G401 (cell line): ENCODE measurements around the gene RNF223. TPM values are rescaled to one million over a fixed set of nuclear protein-coding genes. Genes with fewer than 3 reads are reported as not detected.
A peak's percentile ranks its signal among the peaks of the same experiment; 100 is the strongest.
"Not testable (repeated sequence)": the region's sequence is repeated elsewhere in the genome, so short reads cannot be mapped to it uniquely, and the experiment has no call there.

Experiments used
- DNase-seq: peaks from one replicate; pipeline ENCODE4 v3.0.0-alpha.2; 2015; ENCODE audit warnings: low spot score
- in situ Hi-C: cut with HindIII; loops from 2 replicates; pipeline ENCODE4 v1.10.0; 2016; ENCODE audit warnings: low sequenced_read_pairs, mixed read lengths
- total RNA-seq: library from RNA; depleted of rRNA; stranded (reverse); fragments of >200 nt; shearing (Covaris generic); gene quantifications from 2 replicates; pipeline ENCODE4 v1.2.3, GENCODE V29; 2014

The RNF223 gene
- total RNA-seq, 1 experiment from 2014 or later: 3.5 TPM

DNA sequence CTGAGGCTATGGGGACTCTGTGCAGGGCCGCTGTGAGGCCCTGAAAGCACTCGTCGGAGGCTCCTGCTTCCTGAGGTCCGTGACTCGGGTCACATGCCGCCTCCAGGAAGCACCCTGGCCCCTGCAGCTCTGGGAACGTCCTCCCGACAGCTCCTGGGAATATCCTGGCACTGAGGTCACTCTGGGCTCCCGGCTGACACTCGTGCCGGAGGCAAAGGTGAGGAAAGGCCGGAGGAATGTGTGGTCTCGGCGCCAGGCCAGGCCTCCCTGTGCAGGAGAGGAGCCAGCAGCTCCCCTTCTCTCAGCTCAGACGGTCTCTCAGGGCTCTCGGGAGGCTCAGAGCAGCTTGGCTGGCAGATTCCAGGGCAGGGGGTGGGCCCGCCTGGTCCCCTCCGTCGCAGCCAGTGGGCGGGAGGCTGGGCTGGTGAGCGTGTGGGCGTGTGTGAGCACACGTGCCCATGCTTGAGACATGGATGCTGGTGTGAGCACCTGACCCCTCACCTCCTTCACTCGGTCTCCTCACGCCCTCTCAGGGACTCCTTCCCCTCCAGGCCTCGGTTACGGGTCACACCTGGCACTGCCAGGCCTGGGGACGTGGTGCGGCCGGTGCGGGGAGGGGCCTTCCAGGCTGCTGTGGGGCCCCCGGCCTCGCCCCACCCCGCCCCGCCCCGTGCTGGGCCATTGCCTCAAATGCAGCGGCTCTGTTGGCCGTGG lies 5.5 kb upstream of the RNF223 start:
- in situ Hi-C loops: no loop called here
- DNase-seq: peak; percentile 66

DNA sequence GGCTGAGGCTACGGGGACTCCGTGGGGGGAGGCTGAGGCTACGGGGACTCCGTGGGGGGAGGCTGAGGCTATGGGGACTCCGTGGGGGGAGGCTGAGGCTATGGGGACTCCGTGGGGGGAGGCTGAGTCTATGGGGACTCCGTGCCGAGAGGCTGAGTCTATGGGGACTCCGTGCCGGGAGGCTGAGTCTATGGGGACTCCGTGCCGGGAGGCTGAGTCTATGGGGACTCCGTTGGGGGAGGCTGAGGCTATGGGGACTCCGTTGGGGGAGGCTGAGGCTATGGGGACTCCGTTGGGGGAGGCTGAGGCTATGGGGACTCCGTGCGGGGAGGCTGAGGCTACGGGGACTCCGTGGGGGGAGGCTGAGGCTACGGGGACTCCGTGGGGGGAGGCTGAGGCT lies 3.3 kb upstream of the RNF223 start:
- DNase-seq, in situ Hi-C loops: not testable (repeated sequence)

DNA sequence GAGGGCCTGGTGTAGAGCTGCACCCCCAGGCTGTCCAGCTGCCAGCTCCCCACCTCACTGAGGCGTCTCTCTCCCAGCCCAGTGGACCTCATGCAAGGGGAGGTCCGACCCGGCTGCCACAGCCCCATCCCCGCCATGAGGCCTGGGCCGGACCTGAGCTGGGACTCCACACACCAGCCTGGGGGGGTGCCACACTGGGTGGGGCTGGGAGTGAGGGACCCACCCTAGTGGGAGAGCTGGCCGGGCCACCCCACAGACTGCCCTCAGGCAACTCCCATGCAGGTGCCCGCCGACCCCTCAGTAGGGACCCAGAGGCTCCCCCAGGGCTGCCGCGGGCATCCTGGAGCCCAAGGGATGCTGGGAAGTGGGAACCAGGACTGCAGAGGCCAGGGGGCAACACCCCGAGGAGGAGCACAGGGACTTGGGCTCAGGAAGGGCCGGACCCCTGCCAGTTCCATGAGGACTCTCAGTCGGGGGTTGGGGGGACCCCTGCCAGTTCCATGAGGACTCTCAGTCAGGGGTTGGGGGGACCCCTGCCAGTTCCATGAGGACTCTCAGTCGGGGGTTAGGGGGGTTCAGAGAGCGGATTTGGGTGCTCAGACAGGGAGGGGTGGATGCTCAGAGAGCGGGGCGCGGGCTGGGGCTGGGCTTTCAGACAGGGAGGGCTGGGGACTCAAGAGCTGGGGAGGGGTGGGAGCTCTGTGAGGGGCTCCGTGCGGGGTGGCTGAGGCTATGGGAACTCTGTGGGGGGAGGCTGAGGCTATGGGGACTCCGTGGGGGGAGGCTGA lies 1.2 kb upstream of the RNF223 start:
- in situ Hi-C loops: no loop called here
- no peak for DNase-seq

DNA sequence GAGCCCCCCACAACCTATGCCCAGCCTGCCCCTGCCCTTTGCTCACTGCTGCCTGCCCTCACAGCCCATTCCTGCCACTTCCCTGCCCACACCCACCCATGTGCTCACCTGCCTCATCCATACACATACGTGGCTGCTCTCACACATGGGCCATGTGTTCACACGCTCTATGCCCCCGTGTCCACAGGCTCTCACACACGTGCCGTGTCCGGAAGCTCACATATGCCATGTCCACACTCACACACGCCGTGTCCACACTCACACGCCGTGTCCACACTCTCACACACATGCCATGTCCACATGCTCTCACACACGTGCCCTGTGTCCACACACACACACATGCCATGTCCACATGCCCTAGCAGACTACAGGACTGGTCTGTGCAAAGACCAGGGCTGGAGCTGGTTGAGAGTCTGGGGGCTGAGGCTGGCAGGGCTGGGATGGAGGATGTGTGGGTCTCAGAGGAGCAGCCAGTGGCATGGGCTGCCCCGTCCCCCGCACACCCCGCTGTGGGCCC lies 583 bp upstream of the RNF223 start:
- in situ Hi-C loops: no loop called here
- DNase-seq: no peak

DNA sequence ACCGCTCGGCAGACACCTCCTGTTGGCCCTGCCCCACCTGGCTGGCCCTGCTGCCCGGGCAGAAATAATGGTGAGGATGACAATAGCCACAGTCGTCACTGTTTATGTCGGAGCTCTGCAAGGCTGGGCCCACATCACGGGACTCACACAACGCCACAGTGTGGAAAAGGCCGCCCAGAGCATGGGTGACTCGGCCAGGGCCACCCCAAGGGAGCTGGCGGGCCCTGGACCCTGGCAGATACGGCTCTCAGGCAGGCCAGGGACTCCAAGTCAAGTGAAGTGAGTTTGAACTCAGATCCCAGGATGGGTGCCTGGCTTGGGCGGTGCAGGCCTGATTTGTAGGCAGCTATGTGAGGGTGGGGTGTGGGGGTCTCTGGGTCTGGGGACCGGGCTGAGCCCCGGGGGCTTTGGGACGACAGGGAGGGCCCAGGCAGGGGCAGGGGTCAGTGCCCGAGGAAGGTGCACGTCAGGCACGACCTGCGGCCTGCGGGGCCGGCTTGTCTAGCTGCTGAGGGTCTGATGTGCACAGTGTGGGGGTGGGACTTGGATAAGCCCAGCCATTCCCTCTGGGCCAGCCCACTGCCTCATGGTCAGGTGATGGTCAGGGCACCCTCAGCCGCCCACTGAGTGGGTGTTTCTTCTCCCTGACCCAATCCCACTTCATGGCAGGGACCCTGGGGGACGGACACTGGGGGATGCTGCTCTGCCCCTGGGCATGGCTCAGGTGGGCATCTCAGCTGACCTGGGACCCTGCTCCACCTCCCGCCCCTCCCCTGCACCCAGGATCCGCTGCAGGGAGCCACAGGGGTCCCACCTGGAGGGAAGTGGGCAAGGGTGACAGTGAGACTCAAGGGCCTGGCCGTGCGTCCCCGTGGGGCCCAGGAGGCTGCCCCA lies 1.0 kb downstream of the RNF223 start:
- in situ Hi-C loops: no loop called here
- DNase-seq: no peak

DNA sequence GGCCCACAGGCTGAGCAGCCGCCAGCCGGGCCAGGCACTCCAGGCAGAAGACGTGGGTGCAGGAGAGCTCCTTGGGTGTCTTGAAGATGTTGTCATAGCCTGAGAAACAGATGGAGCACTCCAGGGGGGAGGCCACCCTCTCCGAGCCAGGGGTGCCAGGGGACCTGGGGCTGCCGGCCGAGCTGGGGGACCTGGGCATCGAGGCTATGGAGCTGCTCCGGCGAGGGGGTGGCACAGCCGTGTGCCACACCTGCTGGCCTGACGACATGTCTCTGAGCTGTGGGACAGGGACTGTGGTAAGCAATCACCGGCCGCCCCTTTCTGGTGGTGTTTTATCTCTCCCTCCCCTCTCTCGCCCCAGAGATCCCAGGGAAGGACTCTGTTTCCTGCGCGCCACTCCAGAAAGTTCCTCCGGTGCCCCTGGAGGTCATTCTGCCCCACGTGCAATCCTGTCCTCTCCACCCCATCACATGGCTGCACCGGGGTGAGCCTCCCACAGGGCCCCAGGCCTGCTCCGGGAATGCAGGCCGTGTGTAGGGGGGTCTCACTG lies 1.7 kb downstream of the RNF223 start:
- DNase-seq: no peak
- in situ Hi-C loops: no loop called here

DNA sequence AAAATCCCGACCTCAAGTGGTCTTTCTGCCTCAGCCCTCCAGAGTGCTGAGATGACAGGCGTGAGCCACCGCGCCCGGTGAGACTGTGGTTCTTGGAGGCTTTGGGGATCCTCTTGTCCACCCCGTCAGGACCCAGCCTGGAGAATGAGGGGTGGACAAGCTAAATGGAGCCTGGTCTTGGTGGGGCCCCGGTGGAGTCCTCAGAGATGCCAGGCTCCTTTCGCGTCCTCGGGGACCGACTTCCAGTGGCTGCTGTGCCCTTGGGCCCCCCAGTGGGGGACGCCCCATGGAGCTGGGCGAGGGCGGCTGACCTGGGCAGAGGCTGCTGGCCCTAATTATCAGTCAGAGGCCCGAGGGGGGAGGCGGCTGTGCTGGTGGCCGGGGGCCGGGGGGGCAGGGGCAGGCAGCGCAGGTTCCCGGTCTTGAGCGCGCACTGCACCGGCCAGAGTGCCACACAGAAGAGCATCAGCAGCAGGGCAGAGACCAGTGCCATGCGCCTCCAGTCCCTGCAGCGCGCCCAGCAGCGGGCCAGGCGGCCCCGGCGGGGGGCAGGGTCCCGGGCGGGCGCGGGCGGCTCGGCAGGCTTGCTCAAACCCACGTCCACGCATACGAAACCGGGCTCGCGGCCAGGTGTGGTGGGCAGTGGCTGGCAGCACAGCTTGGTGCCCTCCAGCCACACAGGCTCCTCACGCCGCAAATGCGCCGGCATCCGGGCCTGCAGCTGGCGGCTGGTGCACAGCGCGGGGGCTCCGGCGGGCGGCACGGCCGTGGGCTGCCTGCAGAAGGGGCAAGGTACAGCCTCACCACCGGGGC lies 2.4 kb downstream of the RNF223 start:
- in situ Hi-C loops: no loop called here

DNA sequence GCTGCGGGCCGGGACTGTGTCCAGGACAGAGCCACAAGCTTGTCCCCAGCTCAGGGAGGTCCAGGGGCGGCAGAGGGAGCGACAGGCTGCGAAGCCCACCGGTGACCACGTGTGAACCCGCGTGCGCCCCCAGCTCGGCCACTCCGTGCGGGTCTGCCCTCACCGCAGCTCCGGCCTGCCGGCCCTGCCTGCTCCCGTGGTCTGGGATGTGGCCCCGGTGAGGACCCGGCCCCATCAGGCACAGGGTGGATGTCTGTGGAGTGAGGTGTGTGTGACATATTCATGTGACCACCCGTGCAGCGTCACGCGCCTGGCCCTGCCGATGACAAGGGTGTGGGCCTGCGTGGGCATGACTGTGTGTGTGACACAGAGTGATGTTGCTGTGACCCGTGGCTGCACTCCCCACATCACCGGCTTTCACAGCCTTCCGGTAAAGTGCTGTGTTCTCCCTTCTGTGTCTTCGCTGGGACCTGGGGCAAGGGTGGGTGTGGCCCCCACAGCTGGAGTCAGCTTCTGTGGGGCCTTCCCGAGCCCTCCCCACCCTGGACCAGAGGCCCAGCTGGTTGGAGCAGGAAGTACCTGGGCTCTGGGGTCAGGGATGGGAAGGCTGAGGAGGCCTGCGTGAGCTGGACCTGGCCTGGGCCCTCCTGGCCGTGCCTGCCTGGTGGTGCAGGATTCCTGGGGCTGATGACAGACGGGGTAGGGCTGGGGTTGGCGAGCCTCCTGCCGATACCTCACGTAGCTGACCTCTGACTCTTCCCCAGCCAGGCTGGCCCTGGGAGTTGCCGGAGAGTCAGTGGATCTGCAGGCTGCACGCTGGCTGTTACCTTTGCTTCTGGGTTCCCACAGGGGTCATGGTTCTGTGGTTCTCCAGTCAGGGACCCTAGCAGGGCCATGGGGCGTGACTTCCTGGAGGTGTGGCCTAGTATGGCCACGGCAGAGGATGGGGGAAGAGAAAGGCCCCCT lies 4.1 kb downstream of the RNF223 start:
- in situ Hi-C loops: no loop called here
- DNase-seq: no peak

More for the DNA sequence above, 2.4 kb downstream of the RNF223 start:
- DNase-seq: no peak

DNA sequence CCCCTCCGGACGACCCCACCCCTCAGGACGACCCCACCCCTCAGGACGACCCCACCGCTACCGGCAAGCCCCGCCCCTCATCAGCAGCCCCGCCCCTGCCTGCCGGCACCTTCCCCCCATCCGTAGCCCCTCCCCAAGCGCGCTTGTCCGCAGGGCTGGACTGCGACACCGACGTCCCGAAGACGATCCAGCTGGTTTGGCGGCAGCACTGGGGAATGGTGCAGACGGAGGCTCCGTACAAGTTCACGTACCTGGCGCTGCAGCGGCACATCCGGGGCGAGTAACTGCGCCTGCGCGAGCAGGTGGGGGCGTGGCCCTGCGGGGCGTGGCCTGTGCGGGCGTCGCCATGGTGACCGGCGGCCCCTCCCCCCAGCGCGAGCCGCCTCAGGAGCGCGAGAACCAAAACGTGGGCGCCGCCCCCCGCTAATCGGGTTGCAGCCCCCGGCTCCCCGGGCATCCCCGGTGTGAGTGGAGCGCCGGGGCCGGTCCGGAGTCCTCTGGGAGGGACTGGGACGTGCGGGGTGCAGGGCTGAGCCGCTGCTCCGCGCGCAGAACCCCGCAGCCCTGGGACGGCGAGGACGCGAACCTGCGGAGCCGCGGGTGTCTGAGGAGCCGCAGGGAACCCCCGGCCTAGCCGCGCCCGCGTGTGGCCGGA lies 4.9 kb downstream of the RNF223 start:
- peak; percentile 60 for DNase-seq
- in situ Hi-C loops: no loop called here

DNA sequence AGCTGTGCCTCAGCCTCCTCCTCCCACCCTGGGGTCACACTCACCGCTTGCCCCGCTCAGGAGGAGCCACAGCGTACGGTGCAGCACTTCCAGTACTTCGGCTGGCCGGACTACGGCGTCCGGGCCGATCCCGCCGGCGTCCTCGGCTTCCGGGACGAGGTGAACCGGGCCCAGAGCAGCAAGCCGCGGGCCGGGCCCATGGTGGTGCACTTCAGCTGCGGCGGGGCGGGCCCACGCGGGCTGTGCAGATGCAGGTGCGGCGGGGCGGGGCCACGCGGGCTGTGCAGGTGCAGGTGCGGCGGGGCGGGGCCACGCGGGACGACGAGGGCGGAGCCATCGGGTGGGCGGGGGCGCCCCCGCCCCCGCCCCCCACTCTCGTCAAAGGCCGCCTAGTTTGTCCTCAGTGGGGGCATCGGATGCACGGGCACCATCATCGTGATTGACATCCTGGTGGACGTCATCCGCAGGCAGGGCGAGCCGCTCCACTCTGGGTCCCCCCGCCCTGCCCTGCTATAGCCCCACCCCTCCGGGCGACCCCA lies 5.5 kb downstream of the RNF223 start:
- in situ Hi-C loops: no loop called here

DNA sequence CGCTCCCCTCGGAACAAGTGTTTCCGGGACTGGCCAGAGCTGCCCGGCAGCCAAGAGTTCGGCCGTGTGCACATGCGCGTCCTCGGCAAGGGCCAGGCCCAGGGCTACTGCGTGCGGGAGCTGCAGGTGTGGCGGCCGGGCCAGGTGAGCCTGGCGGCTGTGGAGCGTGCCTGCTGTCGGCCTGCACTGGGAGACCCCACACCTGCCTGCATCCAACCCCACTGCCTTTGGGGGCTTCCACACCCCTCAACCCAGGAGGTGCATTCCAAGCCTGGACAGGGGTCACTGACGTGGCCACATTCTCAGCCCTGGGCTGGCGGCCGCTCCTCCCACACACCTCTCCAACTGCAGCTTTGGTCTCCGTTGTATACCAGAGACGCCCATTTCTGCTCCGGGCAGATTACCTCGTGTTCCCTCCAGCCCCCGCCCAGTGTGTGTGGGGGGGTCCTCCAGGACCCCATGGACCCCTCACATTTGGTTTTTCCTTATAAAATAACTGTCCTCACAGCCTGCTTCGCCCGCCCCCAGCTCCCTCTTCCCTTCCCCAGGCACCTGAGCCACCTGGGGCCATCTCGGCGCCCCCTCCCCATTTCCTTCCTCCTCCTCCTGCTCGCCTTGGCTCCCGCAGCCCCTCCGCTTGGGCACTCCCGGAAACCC lies 6.1 kb downstream of the RNF223 start:
- DNase-seq: no peak
- in situ Hi-C loops: no loop called here

More for the DNA sequence above, 5.5 kb downstream of the RNF223 start:
- DNase-seq: no peak

DNA sequence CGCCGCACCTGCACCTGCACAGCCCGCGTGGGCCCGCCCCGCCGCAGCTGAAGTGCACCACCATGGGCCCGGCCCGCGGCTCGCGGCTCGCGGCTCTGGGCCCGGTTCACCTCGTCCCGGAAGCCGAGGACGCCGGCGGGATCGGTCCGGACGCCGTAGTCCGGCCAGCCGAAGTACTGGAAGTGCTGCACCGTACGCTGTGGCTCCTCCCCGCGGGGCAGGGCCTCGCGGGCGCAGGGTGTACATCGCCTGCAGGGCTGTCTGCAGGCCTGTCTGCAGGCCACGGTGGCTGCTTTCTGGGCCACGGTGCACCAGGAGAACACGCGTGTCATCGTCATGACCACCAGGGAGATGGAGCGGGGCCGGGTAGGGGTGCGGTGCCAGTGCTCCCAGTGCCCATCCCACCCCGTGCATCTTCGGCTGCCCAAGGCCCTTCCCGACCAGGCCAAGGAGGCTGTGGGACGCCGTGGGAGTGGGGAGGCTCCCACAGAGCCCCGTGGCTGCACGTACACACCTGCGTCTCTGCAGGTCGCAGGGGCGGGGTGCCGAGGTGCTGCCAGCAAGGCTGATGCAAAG lies 6.7 kb downstream of the RNF223 start:
- in situ Hi-C loops: no loop called here
- DNase-seq: no peak

DNA sequence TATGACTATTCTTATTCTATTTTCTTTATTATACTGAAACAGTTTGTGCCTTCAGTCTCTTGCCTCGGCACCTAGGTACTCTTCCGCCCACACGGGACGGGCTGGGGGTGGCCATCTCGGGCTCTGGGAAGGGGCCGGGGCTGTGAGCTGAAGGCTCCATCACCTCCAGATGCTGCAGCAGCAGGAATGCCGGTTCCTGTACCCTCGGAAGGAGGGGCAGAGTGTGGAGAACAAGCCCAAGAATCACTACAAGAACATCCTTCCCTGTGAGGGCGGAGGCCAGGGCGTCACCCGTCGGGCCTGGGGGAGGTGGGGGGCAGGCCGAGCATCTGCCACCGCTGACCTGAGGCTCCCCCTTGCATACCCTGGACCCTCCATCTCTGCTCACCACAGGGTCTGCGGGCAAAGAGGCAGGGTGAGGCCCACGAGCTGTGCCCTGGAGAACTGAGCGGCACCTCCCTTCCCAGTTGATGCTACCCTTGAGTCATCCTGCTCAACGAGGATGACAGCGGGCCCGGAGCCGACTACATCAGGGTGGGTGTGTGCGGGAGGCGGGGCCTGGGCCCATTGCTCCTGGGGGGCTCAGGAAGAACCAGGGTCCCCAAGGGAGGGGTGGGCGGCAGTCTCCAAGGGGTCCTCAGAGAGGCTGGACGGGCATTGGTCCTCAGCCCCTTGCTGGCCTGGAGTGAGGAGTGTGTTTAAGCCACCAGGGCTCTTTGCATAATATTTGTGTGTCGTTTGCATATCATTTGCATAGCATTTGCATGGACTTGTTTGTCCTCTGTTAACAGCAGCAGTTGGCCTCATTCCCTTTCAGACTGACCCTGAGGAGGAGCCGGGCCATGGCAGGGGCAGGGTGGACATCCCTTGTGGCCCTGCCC lies 7.5 kb downstream of the RNF223 start:
- no peak for DNase-seq
- in situ Hi-C loops: no loop called here

DNA sequence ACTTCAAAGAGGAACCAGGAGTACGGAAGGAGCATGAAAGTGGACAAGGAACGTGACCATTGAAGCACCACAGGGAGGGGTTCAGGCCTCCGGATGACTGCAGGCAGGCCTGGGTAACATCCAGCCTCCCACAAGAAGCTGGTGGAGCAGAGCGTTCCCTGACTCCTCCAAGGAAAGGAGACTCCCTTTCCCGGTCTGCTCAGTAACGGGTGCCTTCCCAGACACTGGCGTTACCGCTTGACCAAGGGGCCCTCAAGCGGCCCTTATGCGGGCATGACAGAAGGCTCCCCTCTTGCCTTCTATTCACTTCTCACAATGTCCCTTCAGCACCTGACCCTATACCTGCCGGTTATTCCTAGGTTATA lies 8.2 kb downstream of the RNF223 start:
- DNase-seq, in situ Hi-C loops: not testable (repeated sequence)
